MM.1S (cell line): Measurements from ENCODE around the gene HGF.

ENCODE experiments used
- EZH2 ChIP-seq: fragments of 300-600 bp; sonication (generic); optimal IDR thresholded peaks from 2 replicates; pipeline ENCODE3; 2017; ENCODE audit warnings: low read depth, mild to moderate bottlenecking, antibody characterized with exemption, low read length, mixed read lengths
- EZH2phosphoT487 ChIP-seq: fragments of 300-600 bp; sonication (generic); IDR thresholded peaks from 2 replicates; pipeline ENCODE4 v1.6.1; 2018; ENCODE audit warnings: antibody characterized with exemption, low read length
- TF ChIP-seq, protein P1 (sequence below): fragments of 300-600 bp; sonication (generic); IDR thresholded peaks from 2 replicates; pipeline ENCODE4 v1.5.1; 2016; ENCODE audit warnings: antibody characterized with exemption, low read length, mixed read lengths

DNA sequence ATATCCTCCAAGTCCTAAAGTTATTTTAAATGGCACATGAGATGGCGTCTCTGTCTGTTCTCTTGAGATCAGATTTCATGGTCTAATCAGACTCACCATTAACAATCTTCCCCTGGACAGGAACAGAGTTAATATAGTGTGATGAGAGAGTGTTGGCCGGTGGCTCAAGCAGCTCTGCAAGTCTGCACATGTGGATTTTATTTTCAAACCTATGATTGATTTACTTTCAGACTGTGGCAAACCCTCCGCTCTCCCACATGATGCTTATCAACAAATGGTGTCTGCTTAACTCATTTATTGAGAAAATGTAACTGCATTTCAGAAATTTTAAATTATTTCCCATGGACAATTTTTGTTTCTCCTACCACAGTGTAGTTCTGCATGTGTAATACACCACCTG lies 46.5 kb upstream of the HGF start:
- TF ChIP-seq, protein P1, sequence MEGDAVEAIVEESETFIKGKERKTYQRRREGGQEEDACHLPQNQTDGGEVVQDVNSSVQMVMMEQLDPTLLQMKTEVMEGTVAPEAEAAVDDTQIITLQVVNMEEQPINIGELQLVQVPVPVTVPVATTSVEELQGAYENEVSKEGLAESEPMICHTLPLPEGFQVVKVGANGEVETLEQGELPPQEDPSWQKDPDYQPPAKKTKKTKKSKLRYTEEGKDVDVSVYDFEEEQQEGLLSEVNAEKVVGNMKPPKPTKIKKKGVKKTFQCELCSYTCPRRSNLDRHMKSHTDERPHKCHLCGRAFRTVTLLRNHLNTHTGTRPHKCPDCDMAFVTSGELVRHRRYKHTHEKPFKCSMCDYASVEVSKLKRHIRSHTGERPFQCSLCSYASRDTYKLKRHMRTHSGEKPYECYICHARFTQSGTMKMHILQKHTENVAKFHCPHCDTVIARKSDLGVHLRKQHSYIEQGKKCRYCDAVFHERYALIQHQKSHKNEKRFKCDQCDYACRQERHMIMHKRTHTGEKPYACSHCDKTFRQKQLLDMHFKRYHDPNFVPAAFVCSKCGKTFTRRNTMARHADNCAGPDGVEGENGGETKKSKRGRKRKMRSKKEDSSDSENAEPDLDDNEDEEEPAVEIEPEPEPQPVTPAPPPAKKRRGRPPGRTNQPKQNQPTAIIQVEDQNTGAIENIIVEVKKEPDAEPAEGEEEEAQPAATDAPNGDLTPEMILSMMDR, result no peak
- no peak for TF ChIP-seq EZH2
- no peak for TF ChIP-seq EZH2phosphoT487
